Measurements from ENCODE around the gene KIF21B. TPM values are rescaled to one million over a fixed set of nuclear protein-coding genes. Genes with fewer than 3 reads are reported as not detected.

Gene KIF21B
- total RNA-seq, 4 donors from 2014 or later = 0.29 to 11.3 (median 2.4) TPM

GRCh38 chr1:201004154-201004553 lies 19.4 kb downstream of the KIF21B start:
- H3K27ac ChIP-seq = no peak overlapping the region
- intact Hi-C loops (cut with DNase I; ENCODE audit: low total_unique reads) = no loop called here
- H3K27me3 ChIP-seq = no peaks in the 10 kb centered on the region
- no peaks in the 10 kb centered on the region for H3K9me3 ChIP-seq
- TF ChIP-seq CTCF (IDR thresholded peaks at IDR 0.05) (no peak), POLR2A (IDR thresholded peaks at IDR 0.05) (no peak)
- DNase-seq = no peak
- no peak overlapping the region for H3K4me3 ChIP-seq
- no peaks in the 10 kb centered on the region for H3K36me3 ChIP-seq
- H3K4me1 ChIP-seq = no peaks in the 10 kb centered on the region

GRCh38 chr1:201002510-201002909 lies 21.0 kb downstream of the KIF21B start:
- no peak overlapping the region for H3K27ac ChIP-seq
- no peaks in the 10 kb centered on the region for H3K4me1 ChIP-seq

GRCh38 chr1:201001962-201002361 lies 21.6 kb downstream of the KIF21B start:
- no peak for DNase-seq
- no peak for TF ChIP-seq CTCF (IDR thresholded peaks at IDR 0.05)
- TF ChIP-seq POLR2A (IDR thresholded peaks at IDR 0.05) = no peak
- Histone ChIP-seq H3K27me3 (no peaks in the 10 kb centered on the region), H3K36me3 (no peaks in the 10 kb centered on the region), H3K4me1 (no peaks in the 10 kb centered on the region), H3K9me3 (no peaks in the 10 kb centered on the region), H3K4me3 (no peak overlapping the region), H3K27ac (no peak overlapping the region)
- intact Hi-C loops (cut with DNase I; ENCODE audit: low total_unique reads) = no loop called here

More at GRCh38 chr1:201002510-201002909, 21.0 kb downstream of the KIF21B start:
- Histone ChIP-seq H3K9me3 (no peaks in the 10 kb centered on the region), H3K4me3 (no peak overlapping the region), H3K36me3 (no peaks in the 10 kb centered on the region), H3K27me3 (no peaks in the 10 kb centered on the region)
- no peak for DNase-seq
- intact Hi-C loops (cut with DNase I; ENCODE audit: low total_unique reads) = no loop called here
- TF ChIP-seq CTCF (IDR thresholded peaks at IDR 0.05) = no peak
- TF ChIP-seq POLR2A (IDR thresholded peaks at IDR 0.05) = no peak

GRCh38 chr1:201000391-201000790 lies 23.1 kb downstream of the KIF21B start:
- H3K27me3 ChIP-seq = no peaks in the 10 kb centered on the region
- H3K4me3 ChIP-seq = no peak overlapping the region
- H3K36me3 ChIP-seq = no peaks in the 10 kb centered on the region
- DNase-seq = no peak
- H3K27ac ChIP-seq = no peak overlapping the region
- H3K4me1 ChIP-seq = no peaks in the 10 kb centered on the region
- intact Hi-C loops (cut with DNase I; ENCODE audit: low total_unique reads) = no loop called here
- TF ChIP-seq POLR2A (IDR thresholded peaks at IDR 0.05) = no peak
- no peak for TF ChIP-seq CTCF (IDR thresholded peaks at IDR 0.05)
- no peaks in the 10 kb centered on the region for H3K9me3 ChIP-seq

- Histone ChIP-seq H3K36me3 (no peaks in the 10 kb centered on the region), H3K27me3 (no peaks in the 10 kb centered on the region), H3K4me1 (no peaks in the 10 kb centered on the region), H3K9me3 (no peaks in the 10 kb centered on the region), H3K4me3 (no peak overlapping the region), H3K27ac (no peak overlapping the region)
- TF ChIP-seq POLR2A (IDR thresholded peaks at IDR 0.05) (no peak), CTCF (IDR thresholded peaks at IDR 0.05) (no peak)
- no peak for DNase-seq
- intact Hi-C loops (cut with DNase I; ENCODE audit: low total_unique reads) = no loop called here
Measured at GRCh38 chr1:200999667-201000066, 23.8 kb downstream of the KIF21B start.

Measured in uterus (tissue), 4 donors.